ENCODE results near the gene COX6B2. TPM values are rescaled to one million over a fixed set of nuclear protein-coding genes. Genes with fewer than 3 reads are reported as not detected.

The COX6B2 gene
- total RNA-seq, 1 experiment from 2014 or later = 5.6 TPM

- TF ChIP-seq REST (IDR thresholded peaks at IDR 0.05; ENCODE audit: insufficient read depth in 1 of 2, low read depth in 2 of 2, low read length in 1 of 2) (no peak), POLR2AphosphoS5 (IDR thresholded peaks at IDR 0.05; ENCODE audit: low read depth, low read length) (no peak), CTCF (IDR thresholded peaks at IDR 0.05) (no peak), TCF7L2 (IDR thresholded peaks at IDR 0.05; ENCODE audit: low read depth, low read length) (no peak), SIN3A (IDR thresholded peaks at IDR 0.05; ENCODE audit: borderline replicate concordance, insufficient read depth, low read depth, low read length) (no peak)
- H3K27ac ChIP-seq (ENCODE audit: low read length) = no peak overlapping the region
- H3K9me3 ChIP-seq (ENCODE audit: control insufficient read depth, insufficient read depth, low read depth, low read length) = no peaks in the 10 kb centered on the region
- ATAC-seq (no peak), DNase-seq (ENCODE audit: low read depth, low spot score) (no peak)
- no TSS peak for BruUV-seq (replicated peaks)
- H3K36me3 ChIP-seq (ENCODE audit: control insufficient read depth, insufficient read depth, low read length) = no peaks in the 10 kb centered on the region
- H3K4me1 ChIP-seq (ENCODE audit: control insufficient read depth, insufficient read depth, low read length) = no peaks in the 10 kb centered on the region
- no peaks in the 10 kb centered on the region for H3K27me3 ChIP-seq (ENCODE audit: control insufficient read depth, insufficient read depth, low read length)
- CTCF ChIA-PET = interaction anchor here (0.6 to 0.9 kb wide), 2 partner anchors 19 to 179 kb away, joined by 3 read pairs; no protein-coding TSS in a partner anchor
- intact Hi-C loops (cut with micrococcal nuclease; ENCODE audit: unreplicated experiment) (no loop called here), in situ Hi-C loops (cut with HindIII; ENCODE audit: low pct_unique_long_range_greater_than_20kb, low sequenced_read_pairs) (no loop called here)
- POLR2A ChIA-PET = interaction anchor here (1.5 kb wide), 1 partner anchor 18 kb away, joined by 4 read pairs; the partner anchor contains the start of gene KMT5C
- no peak overlapping the region for H3K4me3 ChIP-seq (ENCODE audit: low read depth in 2 of 2, low read length in 2 of 2)
Observed at GRCh38 chr19:55320844-55321419, 33.6 kb downstream of the COX6B2 start.

GRCh38 chr19:55319785-55320184 is 34.7 kb downstream of the COX6B2 start:
- Histone ChIP-seq H3K4me1 (ENCODE audit: control insufficient read depth, insufficient read depth, low read length) (no peaks in the 10 kb centered on the region), H3K27me3 (ENCODE audit: control insufficient read depth, insufficient read depth, low read length) (no peaks in the 10 kb centered on the region), H3K36me3 (ENCODE audit: control insufficient read depth, insufficient read depth, low read length) (no peaks in the 10 kb centered on the region), H3K4me3 (ENCODE audit: low read depth in 2 of 2, low read length in 2 of 2) (peak overlapping the region in 1 of 2 experiments; percentile 2; a peak in 1 of 4 replicates), H3K27ac (ENCODE audit: low read length) (no peak overlapping the region), H3K9me3 (ENCODE audit: control insufficient read depth, insufficient read depth, low read depth, low read length) (no peaks in the 10 kb centered on the region)
- ChIA-PET CTCF (no interaction called here), POLR2A (no interaction called here)
- ATAC-seq (peak; percentile 91), DNase-seq (ENCODE audit: low read depth, low spot score) (no peak)
- intact Hi-C loops (cut with micrococcal nuclease; ENCODE audit: unreplicated experiment) (no loop called here), in situ Hi-C loops (cut with HindIII; ENCODE audit: low pct_unique_long_range_greater_than_20kb, low sequenced_read_pairs) (no loop called here)
- no TSS peak for BruUV-seq (replicated peaks)
- TF ChIP-seq SIN3A (IDR thresholded peaks at IDR 0.05; ENCODE audit: borderline replicate concordance, insufficient read depth, low read depth, low read length) (no peak), POLR2AphosphoS5 (IDR thresholded peaks at IDR 0.05; ENCODE audit: low read depth, low read length) (no peak), TCF7L2 (IDR thresholded peaks at IDR 0.05; ENCODE audit: low read depth, low read length) (no peak), REST (IDR thresholded peaks at IDR 0.05; ENCODE audit: insufficient read depth in 1 of 2, low read depth in 2 of 2, low read length in 1 of 2) (no peak), CTCF (IDR thresholded peaks at IDR 0.05) (no peak)

Data from Panc1 (cell line).